GM10847 (cell line): ENCODE measurements around the gene NFX1.

Experiments
- POLR2A ChIP-seq: IDR thresholded peaks from 2 replicates; pipeline ENCODE4 v1.6.1; 2011; ENCODE audit not compliant: insufficient read length; ENCODE audit errors: extremely low read depth

The NFX1 gene

DNA sequence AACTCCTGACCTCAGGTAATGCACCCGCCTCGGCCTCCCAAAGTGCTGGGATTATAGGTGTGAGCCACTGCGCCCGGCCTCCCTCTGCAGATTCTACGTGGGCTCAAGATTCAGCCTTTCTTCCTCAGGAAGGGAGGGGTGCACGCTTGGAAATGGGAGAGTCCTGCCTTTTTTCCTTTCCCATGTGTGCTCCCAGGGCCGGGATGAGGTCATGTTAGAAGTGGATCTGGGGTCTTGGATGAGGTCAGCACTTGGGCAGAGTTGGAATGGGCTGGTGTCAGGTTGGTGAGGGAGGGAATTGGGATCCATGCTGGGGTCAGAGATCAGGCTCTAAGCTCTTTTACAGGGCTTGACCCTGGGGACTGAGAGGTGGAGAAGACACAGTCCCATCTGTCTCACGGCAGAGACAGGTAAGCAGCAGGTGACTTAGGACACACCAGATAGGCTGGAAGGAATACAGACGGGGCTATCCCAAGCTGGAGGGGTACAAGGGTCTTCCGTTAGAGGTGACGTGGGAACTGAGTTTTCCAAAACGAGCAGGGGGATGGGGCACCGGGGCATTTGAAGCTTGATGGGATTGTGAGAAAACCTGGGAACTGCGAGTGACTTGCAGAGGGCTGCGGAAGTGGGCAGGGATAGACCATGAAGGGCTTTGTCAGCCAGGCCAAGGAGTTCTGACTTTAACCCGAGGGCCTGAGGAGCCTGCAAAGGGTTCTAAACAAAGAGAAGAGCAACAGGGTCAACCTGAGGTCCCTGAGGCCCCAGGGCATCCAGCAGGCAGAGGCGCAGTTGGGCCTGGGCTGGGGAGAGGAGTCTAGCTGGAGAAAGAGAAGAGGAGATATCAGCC lies 113.8 kb downstream of the NFX1 start:
- TF ChIP-seq POLR2A, result no peak

DNA sequence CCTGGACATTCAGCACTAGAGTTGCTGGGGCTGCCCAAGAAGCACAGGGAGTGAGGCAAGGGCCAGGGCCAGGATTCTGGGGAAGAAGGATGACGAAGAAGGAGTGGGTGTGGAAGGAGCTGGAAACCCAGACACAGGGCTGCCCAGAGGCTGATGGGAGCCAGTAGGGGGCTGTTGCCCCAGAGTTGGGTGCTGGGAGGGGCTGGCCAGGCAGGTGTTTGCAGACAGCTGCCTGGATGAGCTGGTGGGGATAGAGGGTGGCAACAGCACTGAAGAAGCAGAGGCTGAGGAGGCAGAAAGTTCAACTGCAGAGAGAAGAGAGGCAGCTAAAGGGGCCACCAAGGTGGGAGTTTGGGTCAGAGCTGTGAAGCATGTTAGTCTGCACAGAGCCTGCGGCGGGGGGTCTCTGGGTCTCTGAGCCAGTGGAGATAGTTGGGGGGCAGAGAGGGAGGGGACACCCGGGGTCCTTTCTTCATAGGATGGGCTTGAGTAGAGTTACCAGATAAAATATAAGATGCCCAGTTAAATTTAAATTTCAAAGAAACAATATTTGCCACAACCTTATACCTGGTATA lies 114.6 kb downstream of the NFX1 start:
- no peak for TF ChIP-seq POLR2A

DNA sequence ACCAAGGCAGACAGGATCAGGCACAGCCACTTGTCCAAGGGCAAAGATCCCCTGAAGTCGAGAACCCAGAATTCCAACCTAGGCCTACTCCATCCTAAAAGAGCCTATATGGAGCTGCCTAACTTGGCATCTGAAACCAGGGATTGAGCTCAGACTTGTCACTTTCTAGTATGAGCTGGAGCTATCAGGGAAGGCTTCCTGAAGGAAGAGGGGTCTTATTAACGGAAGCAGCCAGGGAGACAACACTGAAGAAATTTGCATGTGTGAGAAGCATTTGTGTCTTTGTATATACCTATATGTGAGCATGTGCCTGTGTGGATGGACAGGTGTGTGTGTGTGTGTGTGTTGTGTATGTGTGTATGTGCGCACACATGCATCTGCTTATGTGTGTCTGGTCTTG lies 116.7 kb downstream of the NFX1 start:
- no peak for TF ChIP-seq POLR2A

DNA sequence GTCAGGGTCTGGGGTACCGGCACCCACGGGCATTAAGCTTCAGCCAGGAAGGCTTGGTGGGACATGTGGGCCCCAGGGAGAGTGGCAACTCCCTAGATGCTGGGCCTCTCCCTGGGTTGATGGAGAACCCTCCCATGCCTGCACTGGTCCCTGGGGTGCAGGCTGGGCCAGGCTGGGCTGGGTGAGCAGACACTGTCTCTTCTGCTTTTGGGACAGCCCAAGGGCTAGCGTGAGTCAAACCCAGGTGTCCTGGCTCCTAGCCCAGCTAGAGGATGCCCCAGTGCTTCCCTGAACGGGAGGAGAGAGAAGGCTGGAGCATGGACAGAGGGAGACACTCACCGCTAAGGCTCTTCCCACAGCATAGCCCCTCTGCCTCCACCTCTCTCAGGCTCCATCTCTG lies 117.8 kb downstream of the NFX1 start:
- TF ChIP-seq POLR2A, result no peak

DNA sequence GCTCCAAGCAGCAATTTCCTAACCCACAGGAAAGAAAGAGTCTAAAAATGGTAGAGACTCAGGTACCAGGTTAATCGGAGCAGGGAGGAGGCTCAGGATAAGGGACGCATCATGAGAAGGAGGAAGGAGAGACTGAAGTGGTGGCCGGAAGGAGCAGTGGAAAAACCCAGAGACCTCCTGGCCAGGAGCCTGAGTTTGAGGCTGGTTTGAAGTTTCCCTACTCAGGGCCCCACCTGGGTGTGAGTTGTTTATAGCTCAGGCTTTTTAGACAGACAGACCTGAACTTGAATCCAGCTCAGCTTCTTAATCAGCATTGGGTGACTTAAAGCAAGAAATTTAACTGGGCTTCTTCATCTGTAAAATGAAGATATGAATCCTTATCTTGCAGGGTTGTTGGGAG lies 124.0 kb downstream of the NFX1 start:
- no peak for TF ChIP-seq POLR2A

DNA sequence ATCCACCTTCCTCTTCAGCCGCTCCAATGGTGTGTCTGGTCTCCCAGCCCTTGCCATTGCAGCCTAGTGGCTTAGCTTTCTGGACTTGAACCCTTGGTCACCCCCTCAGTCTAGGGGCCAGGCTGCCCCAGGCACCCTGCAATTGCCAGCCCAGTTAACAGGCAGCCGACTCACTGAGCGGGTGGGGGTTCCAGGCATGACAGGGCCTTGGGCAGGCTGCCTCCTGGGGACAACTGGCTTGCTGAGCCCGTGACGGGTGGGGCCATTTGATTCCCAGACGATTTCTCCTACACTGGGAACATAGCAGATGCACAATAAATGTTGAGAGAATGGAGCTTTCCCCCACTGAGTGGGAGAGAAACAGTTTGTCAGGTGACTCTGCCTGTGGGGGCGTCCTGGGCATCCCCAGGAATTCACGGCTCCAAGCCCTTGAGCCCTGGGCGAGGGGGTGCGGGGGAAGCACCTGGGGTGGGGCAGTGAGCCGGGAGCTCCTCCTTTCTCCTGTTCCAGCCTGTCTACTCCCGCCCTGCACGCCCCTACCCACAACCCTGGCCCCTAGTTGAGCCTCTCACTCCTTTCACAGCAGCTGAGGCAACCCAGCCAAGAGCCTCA lies 124.7 kb downstream of the NFX1 start:
- no peak for TF ChIP-seq POLR2A

DNA sequence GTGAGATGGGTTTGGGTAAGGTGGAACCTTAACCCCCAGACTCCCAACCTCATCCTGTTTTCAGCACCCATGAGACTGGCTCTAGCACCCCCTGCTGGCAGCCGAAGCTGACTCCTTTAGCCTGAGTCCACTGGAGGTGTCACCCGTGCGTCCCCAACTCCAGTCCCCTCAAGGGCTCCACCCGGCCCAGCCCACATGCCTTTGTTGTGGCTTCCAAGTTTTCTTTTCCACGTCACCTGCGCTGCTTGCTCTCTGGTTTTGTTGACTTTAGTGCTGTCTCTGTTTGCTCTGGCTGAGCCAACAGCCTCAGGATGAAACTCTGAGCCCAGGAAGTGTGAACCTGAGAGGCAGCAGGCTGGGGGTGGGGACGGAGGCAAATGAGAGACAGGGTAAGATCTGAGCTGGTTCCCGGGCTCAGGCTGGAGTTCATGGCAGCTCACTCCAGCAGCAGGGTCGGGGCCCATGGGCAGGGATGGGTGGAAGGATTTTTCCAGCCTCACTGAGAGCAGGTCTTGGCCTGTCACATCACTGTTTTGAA lies 125.3 kb downstream of the NFX1 start:
- TF ChIP-seq POLR2A, result no peak

DNA sequence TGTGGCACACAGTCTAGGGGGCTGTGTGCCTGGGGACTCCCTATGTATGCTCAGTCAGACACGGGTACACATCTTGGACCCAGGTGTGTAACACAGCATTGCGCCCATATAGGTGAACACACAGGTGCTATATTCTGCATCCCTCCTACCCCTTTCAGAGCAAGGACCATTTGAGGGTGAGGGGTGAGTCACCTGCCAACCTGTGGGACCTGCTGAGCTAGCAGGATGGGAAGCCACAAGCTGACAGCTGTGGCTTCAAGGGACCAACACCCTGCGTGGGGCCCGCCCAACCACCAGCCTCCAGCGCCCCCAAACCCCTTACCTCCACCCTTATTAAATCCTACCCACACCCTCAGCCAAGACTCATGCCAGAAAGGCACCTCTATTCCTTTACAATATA lies 126.7 kb downstream of the NFX1 start:
- TF ChIP-seq POLR2A, result no peak

DNA sequence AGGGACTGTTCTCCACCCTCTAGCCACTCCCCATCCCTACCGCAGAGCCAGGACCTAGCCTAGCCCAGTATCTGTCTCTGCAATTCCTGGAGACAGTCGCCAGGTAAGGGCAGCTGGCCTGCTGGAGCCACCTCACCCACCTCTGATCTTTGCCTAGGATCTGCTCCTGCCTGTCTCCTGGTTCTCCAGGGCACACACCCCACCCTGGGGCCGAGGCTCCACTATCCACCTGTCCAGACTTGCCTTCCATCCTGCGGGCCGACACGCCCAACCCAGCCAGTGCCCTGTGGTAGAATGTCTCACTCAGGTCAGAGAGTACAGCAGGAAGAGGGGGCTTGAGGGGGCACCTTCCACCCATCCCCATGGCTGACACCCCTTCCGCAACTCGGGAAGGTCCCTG lies 127.8 kb downstream of the NFX1 start:
- TF ChIP-seq POLR2A, result no peak

DNA sequence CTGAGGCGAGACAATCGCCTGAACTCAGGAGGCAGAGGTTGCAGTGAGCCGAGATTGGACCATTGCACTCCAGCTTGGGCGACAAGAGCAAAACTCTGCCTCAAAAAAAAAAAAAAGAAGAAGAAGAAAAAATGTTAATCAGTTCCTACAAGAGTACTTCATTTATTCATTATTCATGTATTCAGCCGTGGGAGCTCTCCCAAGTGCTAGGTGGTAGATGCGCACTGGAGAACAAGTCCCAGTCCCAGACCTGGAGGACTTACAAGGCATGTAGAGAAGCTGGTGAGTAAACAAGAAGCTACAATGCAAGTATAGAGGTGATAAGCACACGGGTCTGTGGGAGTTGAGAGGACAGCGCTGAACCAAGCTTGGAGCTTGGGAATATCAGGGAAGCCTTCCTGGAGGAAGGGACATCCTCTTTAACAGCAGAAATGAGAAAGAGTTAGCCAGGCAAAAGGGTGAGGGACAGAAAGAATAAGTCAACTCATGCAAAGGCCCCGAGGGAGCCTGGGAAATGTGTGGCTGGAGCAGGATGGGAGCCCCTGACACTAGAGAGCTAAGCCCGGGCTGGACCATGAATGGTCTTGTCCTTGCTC lies 129.5 kb downstream of the NFX1 start:
- TF ChIP-seq POLR2A, result no peak
